ENCODE measurements around the gene IFNA17.

The IFNA17 gene

GRCh38 chr9:21228122-21228521 lies at the start of gene IFNA17:
IFNA17 (minus strand) TSS chr9:21228222; CDS start chr9:21228173, 49 bp downstream.
- no peaks in the 10 kb centered on the region; the same call in 1 of the 2 replicates for H3K27me3 ChIP-seq (ENCODE audit: control insufficient read depth, insufficient read depth, low read length)
- H3K27ac ChIP-seq (ENCODE audit: low read depth, low read length) = no peak within 1 kb of the TSS
- H3K4me3 ChIP-seq (ENCODE audit: low read depth, low read length) = no peak within 1 kb of the TSS
- H3K36me3 ChIP-seq (ENCODE audit: control insufficient read depth, insufficient read depth, low read length) = no peaks in the 10 kb centered on the region
- no peak within 1 kb of the TSS for H3K9ac ChIP-seq (ENCODE audit: low read length)
- H3K4me1 ChIP-seq (ENCODE audit: control insufficient read depth, insufficient read depth, low read length) = no peaks in the 10 kb centered on the region
- H3K9me3 ChIP-seq (ENCODE audit: control insufficient read depth, insufficient read depth, low read depth, low read length) = no peaks in the 10 kb centered on the region

- Histone ChIP-seq H3K9ac (ENCODE audit: low read length) (no peak overlapping the region), H3K9me3 (ENCODE audit: control insufficient read depth, insufficient read depth, low read depth, low read length) (no peaks in the 10 kb centered on the region), H3K4me3 (ENCODE audit: low read depth, low read length) (no peak overlapping the region), H3K36me3 (ENCODE audit: control insufficient read depth, insufficient read depth, low read length) (no peaks in the 10 kb centered on the region), H3K27me3 (ENCODE audit: control insufficient read depth, insufficient read depth, low read length) (peaks cover 75% of the 10 kb centered on the region), H3K27ac (ENCODE audit: low read depth, low read length) (no peak overlapping the region), H3K4me1 (ENCODE audit: control insufficient read depth, insufficient read depth, low read length) (no peaks in the 10 kb centered on the region)
Measured at GRCh38 chr9:21268347-21268657, 40.3 kb upstream of the IFNA17 start.

GRCh38 chr9:21267485-21268346 lies 39.7 kb upstream of the IFNA17 start:
- Histone ChIP-seq H3K9me3 (ENCODE audit: control insufficient read depth, insufficient read depth, low read depth, low read length) (no peaks in the 10 kb centered on the region), H3K36me3 (ENCODE audit: control insufficient read depth, insufficient read depth, low read length) (no peaks in the 10 kb centered on the region), H3K4me1 (ENCODE audit: control insufficient read depth, insufficient read depth, low read length) (no peaks in the 10 kb centered on the region), H3K9ac (ENCODE audit: low read length) (no peak overlapping the region), H3K27me3 (ENCODE audit: control insufficient read depth, insufficient read depth, low read length) (peaks cover 80% of the 10 kb centered on the region), H3K4me3 (ENCODE audit: low read depth, low read length) (no peak overlapping the region), H3K27ac (ENCODE audit: low read depth, low read length) (no peak overlapping the region)

DNA sequence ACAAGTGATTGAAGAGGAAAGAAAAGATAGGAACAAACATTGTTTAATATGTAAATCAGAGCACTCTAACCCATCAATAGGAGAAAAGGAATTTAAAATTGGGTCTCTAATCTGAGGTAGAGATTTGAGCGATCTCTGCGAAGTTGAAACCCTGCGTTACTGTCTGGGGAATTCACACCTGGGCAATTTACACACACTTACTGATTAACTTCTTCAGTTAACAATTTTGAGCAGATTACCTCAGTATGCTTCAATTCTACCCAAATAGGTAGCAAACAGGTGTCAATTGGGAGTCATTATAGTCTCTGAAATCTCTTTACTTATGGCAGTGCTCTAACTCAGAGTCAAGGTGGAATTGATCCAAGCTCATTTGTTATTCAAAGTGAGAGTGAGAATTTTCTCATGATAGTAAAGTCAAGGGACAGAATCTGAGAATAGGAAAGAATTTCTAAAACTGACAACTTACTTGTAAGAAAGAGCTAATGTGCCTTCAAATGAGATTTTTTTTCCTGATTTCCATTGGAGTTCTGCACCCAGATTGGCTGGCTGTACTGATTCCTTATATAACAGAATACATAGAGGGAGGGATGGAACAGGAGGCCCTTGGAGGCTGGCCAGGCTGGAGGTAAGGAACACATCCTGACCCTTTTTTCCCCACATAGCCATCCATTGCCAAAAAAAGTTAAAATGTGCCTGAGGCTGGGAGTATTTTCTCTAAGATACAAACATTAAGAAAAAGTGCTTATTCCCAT lies 38.9 kb upstream of the IFNA17 start:
- H3K9me3 ChIP-seq (ENCODE audit: control insufficient read depth, insufficient read depth, low read depth, low read length) = no peaks in the 10 kb centered on the region
- H3K4me3 ChIP-seq (ENCODE audit: low read depth, low read length) = no peak overlapping the region
- no peaks in the 10 kb centered on the region for H3K4me1 ChIP-seq (ENCODE audit: control insufficient read depth, insufficient read depth, low read length)
- H3K9ac ChIP-seq (ENCODE audit: low read length) = no peak overlapping the region
- H3K27ac ChIP-seq (ENCODE audit: low read depth, low read length) = no peak overlapping the region
- peaks cover 88% of the 10 kb centered on the region for H3K27me3 ChIP-seq (ENCODE audit: control insufficient read depth, insufficient read depth, low read length)
- H3K36me3 ChIP-seq (ENCODE audit: control insufficient read depth, insufficient read depth, low read length) = no peaks in the 10 kb centered on the region

DNA sequence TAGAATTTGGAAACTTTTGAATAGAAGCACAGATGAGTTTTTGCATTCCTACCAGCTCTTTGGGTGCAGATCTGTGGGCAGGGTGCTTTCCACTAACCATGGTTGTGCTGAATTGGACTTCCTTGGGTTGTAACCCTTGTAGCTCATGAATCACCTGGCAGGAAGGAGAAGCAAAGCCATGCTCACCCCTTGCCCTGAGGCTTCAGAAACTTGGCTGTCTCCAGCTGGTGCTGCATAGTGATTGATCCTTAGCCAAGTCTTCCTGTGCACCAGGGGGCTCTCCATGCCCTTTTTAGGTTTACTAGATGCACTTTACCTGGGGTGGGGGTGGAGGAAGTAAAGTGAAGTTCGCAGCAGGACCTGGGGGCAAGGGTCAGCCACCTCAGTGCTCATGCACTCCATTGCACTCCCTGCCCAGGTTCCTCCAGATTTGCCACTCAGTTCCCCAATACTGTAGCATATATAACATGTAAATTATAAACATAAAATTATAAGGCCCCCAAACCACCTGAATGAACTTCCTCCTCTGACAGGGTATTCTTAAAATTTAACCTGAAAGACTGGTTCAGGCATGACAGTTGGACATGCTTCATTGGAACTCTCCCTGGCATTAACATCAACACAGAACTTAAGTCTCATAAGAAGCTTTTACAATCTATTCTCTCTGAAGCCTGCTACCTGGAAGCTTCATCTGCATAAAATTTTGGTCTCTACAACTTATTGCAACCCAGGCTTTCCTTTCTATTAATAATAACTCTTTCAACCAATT lies 37.6 kb upstream of the IFNA17 start:
- Histone ChIP-seq H3K9me3 (ENCODE audit: control insufficient read depth, insufficient read depth, low read depth, low read length) (no peaks in the 10 kb centered on the region), H3K9ac (ENCODE audit: low read length) (no peak overlapping the region), H3K27ac (ENCODE audit: low read depth, low read length) (no peak overlapping the region), H3K4me1 (ENCODE audit: control insufficient read depth, insufficient read depth, low read length) (no peaks in the 10 kb centered on the region), H3K4me3 (ENCODE audit: low read depth, low read length) (no peak overlapping the region), H3K36me3 (ENCODE audit: control insufficient read depth, insufficient read depth, low read length) (no peaks in the 10 kb centered on the region), H3K27me3 (ENCODE audit: control insufficient read depth, insufficient read depth, low read length) (peaks cover 92% of the 10 kb centered on the region)

- Histone ChIP-seq H3K9me3 (ENCODE audit: control insufficient read depth, insufficient read depth, low read depth, low read length) (peaks cover 10% of the 10 kb centered on the region; the same call in 1 of the 2 replicates), H3K4me3 (ENCODE audit: low read depth, low read length) (no peak overlapping the region), H3K4me1 (ENCODE audit: control insufficient read depth, insufficient read depth, low read length) (peaks cover 6% of the 10 kb centered on the region; the same call in 1 of the 2 replicates), H3K9ac (ENCODE audit: low read length) (no peak overlapping the region), H3K27me3 (ENCODE audit: control insufficient read depth, insufficient read depth, low read length) (peaks cover 30% of the 10 kb centered on the region), H3K36me3 (ENCODE audit: control insufficient read depth, insufficient read depth, low read length) (no peaks in the 10 kb centered on the region), H3K27ac (ENCODE audit: low read depth, low read length) (no peak overlapping the region)
Measured at GRCh38 chr9:21255538-21256212, 27.7 kb upstream of the IFNA17 start.

GRCh38 chr9:21252721-21253547 lies 24.9 kb upstream of the IFNA17 start:
- H3K9me3 ChIP-seq (ENCODE audit: control insufficient read depth, insufficient read depth, low read depth, low read length) = no peaks in the 10 kb centered on the region
- H3K27me3 ChIP-seq (ENCODE audit: control insufficient read depth, insufficient read depth, low read length) = peaks cover 29% of the 10 kb centered on the region
- H3K4me3 ChIP-seq (ENCODE audit: low read depth, low read length) = no peak overlapping the region
- no peak overlapping the region for H3K9ac ChIP-seq (ENCODE audit: low read length)
- peaks cover 6% of the 10 kb centered on the region; the same call in 1 of the 2 replicates for H3K4me1 ChIP-seq (ENCODE audit: control insufficient read depth, insufficient read depth, low read length)
- no peak overlapping the region for H3K27ac ChIP-seq (ENCODE audit: low read depth, low read length)
- no peaks in the 10 kb centered on the region for H3K36me3 ChIP-seq (ENCODE audit: control insufficient read depth, insufficient read depth, low read length)

DNA sequence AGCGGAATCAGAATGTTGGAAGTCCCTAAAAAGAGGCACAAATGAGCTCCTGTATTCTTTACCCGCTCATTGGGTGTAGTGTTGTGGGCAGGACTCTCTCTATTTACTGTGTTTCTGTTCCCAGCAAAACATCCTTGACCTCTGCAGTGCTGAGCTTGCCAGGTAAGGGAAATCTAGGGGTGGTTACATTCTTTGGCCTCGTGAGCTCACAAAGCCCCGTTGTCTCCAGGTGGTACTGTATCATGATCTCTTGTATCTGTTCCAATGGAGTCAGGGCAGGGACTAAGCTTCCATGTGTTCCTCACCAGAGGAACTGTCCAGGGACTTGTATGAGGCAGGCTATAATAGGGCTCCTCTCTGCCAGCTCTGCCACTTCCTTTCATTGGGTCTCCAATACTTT lies 23.6 kb upstream of the IFNA17 start:
- no peak overlapping the region for H3K27ac ChIP-seq (ENCODE audit: low read depth, low read length)
- H3K4me1 ChIP-seq (ENCODE audit: control insufficient read depth, insufficient read depth, low read length) = peaks cover 6% of the 10 kb centered on the region; the same call in 1 of the 2 replicates
- peaks cover 22% of the 10 kb centered on the region for H3K27me3 ChIP-seq (ENCODE audit: control insufficient read depth, insufficient read depth, low read length)
- no peaks in the 10 kb centered on the region for H3K9me3 ChIP-seq (ENCODE audit: control insufficient read depth, insufficient read depth, low read depth, low read length)
- no peak overlapping the region for H3K9ac ChIP-seq (ENCODE audit: low read length)
- H3K36me3 ChIP-seq (ENCODE audit: control insufficient read depth, insufficient read depth, low read length) = no peaks in the 10 kb centered on the region
- H3K4me3 ChIP-seq (ENCODE audit: low read depth, low read length) = no peak overlapping the region

- Histone ChIP-seq H3K4me1 (ENCODE audit: control insufficient read depth, insufficient read depth, low read length) (peaks cover 6% of the 10 kb centered on the region; the same call in 1 of the 2 replicates), H3K4me3 (ENCODE audit: low read depth, low read length) (no peak overlapping the region), H3K36me3 (ENCODE audit: control insufficient read depth, insufficient read depth, low read length) (no peaks in the 10 kb centered on the region), H3K9me3 (ENCODE audit: control insufficient read depth, insufficient read depth, low read depth, low read length) (no peaks in the 10 kb centered on the region), H3K27me3 (ENCODE audit: control insufficient read depth, insufficient read depth, low read length) (peaks cover 17% of the 10 kb centered on the region), H3K27ac (ENCODE audit: low read depth, low read length) (no peak overlapping the region), H3K9ac (ENCODE audit: low read length) (no peak overlapping the region)
Measured at GRCh38 chr9:21251190-21251589, 23.2 kb upstream of the IFNA17 start.

GRCh38 chr9:21244836-21245235 lies 16.8 kb upstream of the IFNA17 start:
- H3K27me3 ChIP-seq (ENCODE audit: control insufficient read depth, insufficient read depth, low read length) = peaks cover 4% of the 10 kb centered on the region; the same call in 1 of the 2 replicates

More at GRCh38 chr9:21244836-21245235, 16.8 kb upstream of the IFNA17 start:
- no peaks in the 10 kb centered on the region for H3K36me3 ChIP-seq (ENCODE audit: control insufficient read depth, insufficient read depth, low read length)
- H3K27ac ChIP-seq (ENCODE audit: low read depth, low read length) = no peak overlapping the region
- H3K9ac ChIP-seq (ENCODE audit: low read length) = no peak overlapping the region
- no peaks in the 10 kb centered on the region for H3K4me1 ChIP-seq (ENCODE audit: control insufficient read depth, insufficient read depth, low read length)
- H3K4me3 ChIP-seq (ENCODE audit: low read depth, low read length) = no peak overlapping the region
- no peaks in the 10 kb centered on the region for H3K9me3 ChIP-seq (ENCODE audit: control insufficient read depth, insufficient read depth, low read depth, low read length)
